HG02610 (cell line): ENCODE measurements around the gene TNFSF12.

Experiments
- ATAC-seq: cut with Tn5 transposase; IDR thresholded peaks from one replicate; pipeline ENCODE4 v1.9.1; 2021; ENCODE audit warnings: mild to moderate bottlenecking, moderate library complexity; ENCODE audit not compliant: unreplicated experiment

TNFSF12 gene

GRCh38 chr17:7563115-7563869 lies 14.4 kb downstream of the TNFSF12 start:
- no peak for ATAC-seq

DNA sequence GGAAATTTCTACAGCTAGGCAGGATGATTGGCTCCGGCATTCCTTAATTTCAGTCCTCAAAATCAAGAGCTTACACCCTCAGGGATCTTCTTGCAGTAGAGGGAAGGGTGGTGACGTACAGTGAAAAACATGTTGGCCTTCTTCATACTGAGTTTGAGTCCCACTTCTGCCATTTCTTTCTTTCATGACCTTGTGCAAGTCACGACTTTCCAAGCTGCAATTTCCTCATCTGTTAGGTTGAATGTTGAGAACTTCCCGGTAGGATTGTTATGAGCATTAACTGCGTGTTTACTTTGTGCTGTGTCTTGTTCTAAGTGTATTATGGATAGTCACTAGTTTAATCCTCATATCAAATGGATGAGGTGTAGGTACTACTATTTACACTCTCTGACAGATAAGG lies 20.7 kb downstream of the TNFSF12 start:
- ATAC-seq, result no peak

- no peak for ATAC-seq
Observed at GRCh38 chr17:7570351-7570750, 21.5 kb downstream of the TNFSF12 start.

DNA sequence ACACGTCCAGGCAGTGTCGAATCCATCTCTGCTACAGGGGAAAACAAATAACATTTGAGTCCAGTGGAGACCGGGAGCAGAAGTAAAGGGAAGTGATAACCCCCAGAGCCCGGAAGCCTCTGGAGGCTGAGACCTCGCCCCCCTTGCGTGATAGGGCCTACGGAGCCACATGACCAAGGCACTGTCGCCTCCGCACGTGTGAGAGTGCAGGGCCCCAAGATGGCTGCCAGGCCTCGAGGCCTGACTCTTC lies 23.4 kb downstream of the TNFSF12 start:
- ATAC-seq, result no peak

- peak; percentile 92 for ATAC-seq
Observed at GRCh38 chr17:7572588-7573323, 23.9 kb downstream of the TNFSF12 start.

- ATAC-seq, result peak; percentile 20
Observed at GRCh38 chr17:7573324-7574080, 24.6 kb downstream of the TNFSF12 start.

- no peak for ATAC-seq
Observed at GRCh38 chr17:7574176-7574953, 25.5 kb downstream of the TNFSF12 start.

DNA sequence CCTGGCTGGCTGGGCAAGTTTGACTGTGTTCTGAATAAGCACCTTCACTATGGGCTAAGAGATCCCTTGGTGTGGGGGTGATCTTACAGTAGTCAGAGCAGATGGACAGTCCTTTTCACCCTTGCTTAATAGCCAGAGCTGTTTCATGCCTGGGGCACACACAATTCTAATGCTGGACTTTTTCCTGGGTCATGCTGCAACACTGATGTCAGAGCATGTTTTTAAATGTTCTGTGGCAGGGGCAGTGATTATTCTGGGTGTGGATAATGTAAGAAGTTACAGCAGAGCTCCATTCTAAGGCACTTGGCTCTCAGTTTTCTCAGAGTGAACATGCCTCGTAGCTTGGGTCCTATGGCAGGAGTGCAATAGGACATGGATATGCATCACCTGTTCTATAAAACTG lies 26.6 kb downstream of the TNFSF12 start:
- no peak for ATAC-seq

DNA sequence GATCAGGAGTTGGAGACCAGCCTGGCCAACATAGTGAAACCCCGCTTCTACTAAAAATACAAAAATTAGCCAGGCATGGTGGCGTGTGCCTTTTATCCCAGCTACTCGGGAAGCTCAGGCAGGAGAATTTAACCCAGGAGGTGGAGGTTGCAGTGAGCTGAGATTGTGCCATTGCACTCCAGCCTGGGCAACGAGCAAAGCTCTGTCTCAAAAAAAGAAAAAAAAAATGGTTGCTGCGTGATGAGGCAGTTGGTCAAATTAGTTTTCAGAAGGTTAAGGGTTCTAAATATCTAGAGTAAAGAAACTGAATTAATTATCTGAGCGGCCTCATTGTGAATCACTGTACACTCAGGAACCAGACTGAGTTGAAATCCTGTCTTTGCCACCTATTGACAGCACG lies 27.1 kb downstream of the TNFSF12 start:
- no peak for ATAC-seq

DNA sequence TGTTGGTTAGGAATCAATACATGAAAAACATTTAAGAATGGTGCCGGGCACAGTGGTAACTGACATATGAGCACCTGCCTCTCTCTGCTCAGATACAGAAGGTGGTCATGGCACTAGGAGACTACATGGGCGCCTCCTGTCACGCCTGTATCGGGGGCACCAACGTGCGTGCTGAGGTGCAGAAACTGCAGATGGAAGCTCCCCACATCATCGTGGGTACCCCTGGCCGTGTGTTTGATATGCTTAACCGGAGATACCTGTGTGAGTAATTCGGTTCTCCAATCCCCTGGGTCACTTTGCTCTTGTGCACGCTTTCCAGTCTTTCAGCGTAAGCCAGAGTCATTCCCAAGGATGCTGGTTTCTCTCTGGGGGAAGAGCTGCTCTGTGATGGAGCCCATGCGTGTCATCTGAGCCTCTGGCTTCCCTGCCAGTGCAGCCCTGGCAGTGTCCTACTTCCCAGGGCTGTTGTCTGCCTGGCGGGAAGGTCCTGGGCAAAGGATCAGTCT lies 27.6 kb downstream of the TNFSF12 start:
- ATAC-seq, result no peak

GRCh38 chr17:7577327-7578199 lies 28.7 kb downstream of the TNFSF12 start:
- ATAC-seq, result no peak

- ATAC-seq, result peak; percentile 37
Observed at GRCh38 chr17:7579001-7579833, 30.4 kb downstream of the TNFSF12 start, which contains the start of gene CD68. CD68 (plus strand) TSS chr17:7579638; CDS start chr17:7579678, 40 bp downstream.

- no peak for ATAC-seq
Observed at GRCh38 chr17:7579834-7580603, 31.2 kb downstream of the TNFSF12 start.

DNA sequence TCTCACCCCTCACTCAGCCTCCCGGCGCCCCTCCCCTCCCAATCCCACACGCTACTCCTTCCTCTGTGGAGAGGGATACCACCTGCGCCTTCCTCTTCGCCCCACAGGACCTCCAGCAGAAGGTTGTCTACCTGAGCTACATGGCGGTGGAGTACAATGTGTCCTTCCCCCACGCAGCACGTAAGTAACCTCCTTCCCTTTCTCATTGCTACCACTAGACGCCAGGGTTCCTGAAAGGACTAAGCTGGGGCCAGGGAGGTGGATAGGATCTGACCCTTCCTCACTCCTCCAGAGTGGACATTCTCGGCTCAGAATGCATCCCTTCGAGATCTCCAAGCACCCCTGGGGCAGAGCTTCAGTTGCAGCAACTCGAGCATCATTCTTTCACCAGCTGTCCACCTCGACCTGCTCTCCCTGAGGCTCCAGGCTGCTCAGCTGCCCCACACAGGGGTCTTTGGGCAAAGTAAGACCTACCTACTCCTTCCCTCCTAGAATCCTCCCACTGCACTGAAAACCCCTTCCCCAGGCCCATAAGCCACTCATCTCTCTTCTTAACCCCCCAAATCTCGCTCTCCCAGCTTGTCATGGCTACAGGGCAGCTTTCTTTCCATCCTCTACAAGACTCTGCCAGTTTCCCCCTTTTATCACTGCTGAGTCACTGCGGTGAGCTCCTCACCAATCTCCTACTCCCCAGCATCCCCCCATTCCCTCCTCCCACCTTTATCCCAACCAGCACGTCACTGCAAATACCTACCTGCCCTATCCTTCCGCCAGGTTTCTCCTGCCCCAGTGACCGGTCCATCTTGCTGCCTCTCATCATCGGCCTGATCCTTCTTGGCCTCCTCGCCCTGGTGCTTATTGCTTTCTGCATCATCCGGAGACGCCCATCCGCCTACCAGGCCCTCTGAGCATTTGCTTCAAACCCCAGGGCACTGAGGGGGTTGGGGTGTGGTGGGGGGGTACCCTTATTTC lies 32.0 kb downstream of the TNFSF12 start:
- ATAC-seq, result no peak

- ATAC-seq, result no peak
Observed at GRCh38 chr17:7582396-7583252, 33.8 kb downstream of the TNFSF12 start.
